H1 (cell line): ENCODE data around the gene APOA4.

Source experiments
- CTCF ChIP-seq, 3 experiments: IDR thresholded peaks; 1 replicate in 2 of 3; 2 replicates in 1 of 3; pipeline versions ENCODE4 v1.5.1 to v1.6.1; 2011; ENCODE audit warnings: low read length in 3 of 3, mild to moderate bottlenecking in 3 of 3, inconsistent platforms in 2 of 3, low read depth in 1 of 3, moderate library complexity in 1 of 3; ENCODE audit not compliant: insufficient read depth in 1 of 3; ENCODE audit errors: control extremely low read depth in 1 of 3
- EP300 ChIP-seq, 2 experiments: IDR thresholded peaks; 1 replicate in 1 of 2; 2 replicates in 1 of 2; pipeline ENCODE4 v1.6.1; 2011 to 2012; ENCODE audit warnings: low read depth in 2 of 2, low read length in 2 of 2, mild to moderate bottlenecking in 2 of 2, borderline replicate concordance in 1 of 2, inconsistent platforms in 1 of 2, moderate library complexity in 1 of 2
- EZH2 ChIP-seq: fragments of 200-600 bp; sonication (generic); IDR thresholded peaks from 2 replicates; pipeline ENCODE4 v1.7.1; 2012; ENCODE audit warnings: low read depth, mild to moderate bottlenecking, moderate library complexity, low read length, inconsistent platforms; ENCODE audit not compliant: severe bottlenecking
- POLR2A ChIP-seq, 2 experiments: IDR thresholded peaks; 1 replicate in 1 of 2; 2 replicates in 1 of 2; pipeline ENCODE4 v1.6.1; 2011; ENCODE audit warnings: low read depth in 2 of 2, low read length in 2 of 2, mild to moderate bottlenecking in 2 of 2; ENCODE audit errors: control extremely low read depth in 1 of 2
- POLR2AphosphoS5 ChIP-seq: IDR thresholded peaks from 2 replicates; pipeline ENCODE4 v1.6.1; 2011; ENCODE audit warnings: low read depth, low read length
- RNF2 ChIP-seq: fragments of 200-900, 300-1000 bp; sonication (generic); IDR thresholded peaks from 2 replicates; pipeline ENCODE4 v1.7.1; 2016; ENCODE audit warnings: borderline replicate concordance, low read depth, mild to moderate bottlenecking, antibody characterized with exemption, low read length; ENCODE audit not compliant: poor library complexity, severe bottlenecking; ENCODE audit errors: missing control alignments
- TAF7 ChIP-seq: optimal IDR thresholded peaks from 2 replicates; pipeline ENCODE3; 2011; ENCODE audit warnings: low read depth, mild to moderate bottlenecking, inconsistent platforms, low read length, moderate library complexity, borderline replicate concordance
- TCF12 ChIP-seq: IDR thresholded peaks from 2 replicates; pipeline ENCODE4 v1.6.1; 2011; ENCODE audit warnings: low read depth, mild to moderate bottlenecking, low read length

DNA sequence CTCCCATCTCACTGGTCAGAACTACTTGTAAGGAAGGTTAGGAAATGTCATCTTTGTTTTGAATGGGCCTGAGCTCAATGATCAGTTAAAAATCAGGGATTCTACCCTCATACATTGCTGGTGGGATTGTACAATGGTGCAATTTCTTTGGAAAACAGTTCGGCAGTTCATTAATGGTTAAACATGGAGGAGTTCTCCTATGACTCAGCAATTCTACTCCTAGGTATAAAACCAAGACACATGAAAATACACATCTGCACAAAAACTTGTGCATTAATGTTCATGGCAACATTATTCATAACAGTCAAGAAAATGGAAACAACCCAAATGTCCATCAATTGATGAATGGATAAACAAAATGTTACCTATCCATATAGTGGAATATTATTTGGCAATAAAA, 26.6 kb downstream of the APOA4 start:
- no peak for TF ChIP-seq CTCF (IDR thresholded peaks at IDR 0.05; ENCODE audit: control extremely low read depth in 1 of 3, insufficient read depth in 1 of 3, low read depth in 1 of 3, low read length in 3 of 3)
- TF ChIP-seq TAF7: no peak
- TF ChIP-seq EP300 (IDR thresholded peaks at IDR 0.05; ENCODE audit: borderline replicate concordance in 1 of 2, low read depth in 2 of 2, low read length in 2 of 2): no peak
- no peak for TF ChIP-seq RNF2
- no peak for TF ChIP-seq EZH2
- no peak for TF ChIP-seq TCF12
- TF ChIP-seq POLR2A (IDR thresholded peaks at IDR 0.05; ENCODE audit: control extremely low read depth in 1 of 2, low read depth in 2 of 2, low read length in 2 of 2): no peak
- TF ChIP-seq POLR2AphosphoS5: no peak
